GM23338 (cell line): ENCODE data around the gene RFX4. TPM values are rescaled to one million over a fixed set of nuclear protein-coding genes. Genes with fewer than 3 reads are reported as not detected.
A peak's percentile ranks its signal among the peaks of the same experiment; 100 is the strongest.

Source experiments
- ATAC-seq: fragments of 200-7000 bp; cut with Tn5 transposase; 3 replicates; pipeline ENCODE4 v1.9.1; 2020
- DNase-seq: peaks from one replicate; pipeline ENCODE4 v3.0.0-alpha.2; 2015; ENCODE audit warnings: low spot score
- H2AFZ ChIP-seq: fragments of 200-600 bp; sonication (generic); 2 replicates; pipeline ENCODE4 v1.8.0; 2016; ENCODE audit warnings: antibody characterized with exemption, mild to moderate bottlenecking, moderate library complexity
- H3F3A ChIP-seq: fragments of 200-600 bp; sonication (generic); replicated peaks from 2 replicates; pipeline ENCODE4 v1.8.0; 2017; ENCODE audit warnings: antibody characterized with exemption, mixed run types, low read depth
- H3K27ac ChIP-seq: fragments of 200-600 bp; sonication (generic); 2 replicates; pipeline ENCODE4 v1.6.1; 2016; ENCODE audit warnings: low read depth
- H3K27me3 ChIP-seq: fragments of 200-600 bp; sonication (generic); 2 replicates; pipeline ENCODE4 v1.8.0; 2016; ENCODE audit warnings: mild to moderate bottlenecking, mixed run types, moderate library complexity; ENCODE audit not compliant: insufficient read depth
- H3K36me3 ChIP-seq: fragments of 200-600 bp; sonication (generic); 2 replicates; pipeline ENCODE4 v1.8.0; 2016; ENCODE audit warnings: mild to moderate bottlenecking; ENCODE audit not compliant: insufficient read depth
- H3K4me1 ChIP-seq: fragments of 200-600 bp; sonication (generic); 2 replicates; pipeline ENCODE4 v1.8.0; 2016; ENCODE audit warnings: mild to moderate bottlenecking, moderate library complexity; ENCODE audit not compliant: insufficient read depth
- H3K4me2 ChIP-seq: fragments of 200-600 bp; sonication (generic); 2 replicates; pipeline ENCODE4 v1.7.1; 2017; ENCODE audit warnings: mixed run types
- H3K4me3 ChIP-seq: fragments of 200-600 bp; sonication (generic); 2 replicates; pipeline ENCODE4 v1.6.1; 2016; ENCODE audit warnings: mixed run types
- H3K79me2 ChIP-seq: fragments of 200-600 bp; sonication (generic); replicated peaks from 2 replicates; pipeline ENCODE4 v1.8.0; 2017; ENCODE audit warnings: mild to moderate bottlenecking; ENCODE audit not compliant: insufficient read depth
- H3K9me2 ChIP-seq: fragments of 200-600 bp; sonication (generic); 2 replicates; pipeline ENCODE4 v1.8.0; 2017; ENCODE audit not compliant: insufficient read depth
- H4K20me1 ChIP-seq: fragments of 200-600 bp; sonication (generic); replicated peaks from 2 replicates; pipeline ENCODE4 v1.8.0; 2017; ENCODE audit warnings: mild to moderate bottlenecking; ENCODE audit not compliant: insufficient read depth
- H3K27ac Mint-ChIP-seq: 2 replicates; pipeline ENCODE4 v1.8.0; 2020; ENCODE audit warnings: inconsistent platforms, mild to moderate bottlenecking, moderate library complexity, mixed read lengths
- H3K27me3 Mint-ChIP-seq: 3 replicates; pipeline ENCODE4 v1.8.0; 2022; ENCODE audit warnings: low read depth, mild to moderate bottlenecking, moderate library complexity, mixed read lengths, inconsistent platforms; ENCODE audit not compliant: insufficient read depth, poor library complexity
- H3K36me3 Mint-ChIP-seq: 3 replicates; pipeline ENCODE4 v1.8.0; 2021; ENCODE audit warnings: low read depth, mild to moderate bottlenecking, inconsistent platforms, moderate library complexity, mixed read lengths
- H3K4me1 Mint-ChIP-seq: 3 replicates; pipeline ENCODE4 v1.8.0; 2020; ENCODE audit warnings: mild to moderate bottlenecking, inconsistent platforms, mixed read lengths
- H3K4me3 Mint-ChIP-seq: 3 replicates; pipeline ENCODE4 v1.8.0; 2021; ENCODE audit warnings: moderate library complexity, mild to moderate bottlenecking, inconsistent platforms, mixed read lengths
- H3K9me3 Mint-ChIP-seq: 3 replicates; pipeline ENCODE4 v1.8.0; 2020; ENCODE audit warnings: moderate library complexity, mild to moderate bottlenecking, inconsistent platforms, mixed read lengths
- REST ChIP-seq: IDR thresholded peaks from one replicate; pipeline ENCODE4 v1.6.1; 2018; ENCODE audit warnings: antibody characterized with exemption; ENCODE audit not compliant: unreplicated experiment
- ZNF462 ChIP-seq: fragments of 250-450 bp; sonication (Bioruptor Pico); IDR thresholded peaks from 2 replicates; pipeline ENCODE4 v1.5.0; 2020; ENCODE audit warnings: mild to moderate bottlenecking, moderate library complexity
- polyA plus RNA-seq: library from polyadenylated mRNA; unstranded; fragments of >200 nt; fragmentation: Nextera tagmentation; extraction: Ambion mirVana; gene quantifications from 2 replicates; pipeline ENCODE4 v1.2.1, GENCODE V29; 2016
- total RNA-seq: library from RNA; depleted of rRNA; stranded (reverse); fragments of >200 nt; shearing (Covaris generic); gene quantifications from 2 replicates; pipeline ENCODE4 v1.2.3, GENCODE V29; 2014

The RFX4 gene
- total and polyA plus RNA-seq, 2 experiments from 2014 or later = 0.23 TPM; not detected in 1

- TF ChIP-seq REST (no peak), ZNF462 (CRISPR knock-in tag) (no peak)
Measured at GRCh38 chr12:106769546-106769945, 186.7 kb downstream of the RFX4 start (continued).

DNA sequence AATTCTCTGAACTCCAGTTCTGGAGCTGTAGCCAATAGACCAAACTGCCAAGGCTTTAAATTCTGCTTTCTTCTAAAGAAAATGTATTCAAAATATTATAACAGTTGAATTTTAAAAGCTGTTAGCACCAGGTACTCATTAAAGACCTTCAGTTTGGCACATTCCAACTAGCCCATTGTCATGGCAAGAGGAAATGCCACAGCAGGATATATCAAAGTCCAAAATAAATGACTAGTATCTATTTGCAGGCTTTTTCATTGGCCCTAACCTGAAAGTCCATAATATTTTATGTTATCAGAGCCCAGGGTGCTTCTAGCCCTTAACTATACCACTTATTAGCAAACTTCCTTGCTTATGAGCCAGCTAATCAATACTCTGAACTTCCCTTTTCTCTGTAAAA is 188.6 kb downstream of the RFX4 start:
- ATAC-seq = no peak
- Histone ChIP-seq H2AFZ (no peak overlapping the region), H3F3A (no peaks in the 10 kb centered on the region), H3K4me3 (0 out of 2 replicates have a peak overlapping the region, but pooled peaks have one; percentile 10), H3K27me3 (no peaks in the 10 kb centered on the region), H3K4me1 (peaks cover 54% of the 10 kb centered on the region), H3K4me2 (peak overlapping the region; percentile 59), H3K27ac (peak overlapping the region; percentile 16), H3K9me2 (no peaks in the 10 kb centered on the region), H3K36me3 (no peaks in the 10 kb centered on the region), H3K79me2 (peaks cover 16% of the 10 kb centered on the region), H4K20me1 (peaks cover 7% of the 10 kb centered on the region)
- H3K4me1 Mint-ChIP-seq = peaks cover 66% of the 10 kb centered on the region
- no peak overlapping the region for H3K27ac Mint-ChIP-seq
- TF ChIP-seq REST = no peak
- H3K36me3 Mint-ChIP-seq = no peaks in the 10 kb centered on the region
- H3K9me3 Mint-ChIP-seq = no peaks in the 10 kb centered on the region
- no peak overlapping the region for H3K4me3 Mint-ChIP-seq
- peak; percentile 62 for DNase-seq
- H3K27me3 Mint-ChIP-seq = peaks cover 8% of the 10 kb centered on the region
